K562 (cell line): ENCODE data around the gene POLN.

Source experiments
- LEF1 ChIP-seq: fragments of 450-650 bp; IDR thresholded peaks from 2 replicates; pipeline ENCODE4 v1.6.1; 2016; ENCODE audit warnings: mild to moderate bottlenecking
- NR2F6 ChIP-seq: fragments of 450-650 bp; formaldehyde crosslinking; IDR thresholded peaks from 2 replicates; pipeline ENCODE4 v1.4.0; 2020; ENCODE audit warnings: mild to moderate bottlenecking

GRCh38 chr4:2067446-2068197 lies 174.3 kb downstream of the POLN start:
- TF ChIP-seq LEF1 (no peak), NR2F6 (no peak)
